DOHH2 (cell line): ENCODE data around the gene NCKAP5.

Experiments used
- EZH2phosphoT487 ChIP-seq: fragments of 200-600 bp; sonication (generic); IDR thresholded peaks from 2 replicates; pipeline ENCODE4 v1.6.1; 2017; ENCODE audit warnings: borderline replicate concordance, mild to moderate bottlenecking, antibody characterized with exemption, low read length, moderate library complexity, mixed read lengths
- TF ChIP-seq, protein P1 (sequence below): fragments of 200-600 bp; sonication (generic); IDR thresholded peaks from one replicate; pipeline ENCODE4 v1.5.1; 2014; ENCODE audit warnings: antibody characterized with exemption, mild to moderate bottlenecking, low read depth, low read length; ENCODE audit not compliant: poor library complexity, severe bottlenecking

DNA sequence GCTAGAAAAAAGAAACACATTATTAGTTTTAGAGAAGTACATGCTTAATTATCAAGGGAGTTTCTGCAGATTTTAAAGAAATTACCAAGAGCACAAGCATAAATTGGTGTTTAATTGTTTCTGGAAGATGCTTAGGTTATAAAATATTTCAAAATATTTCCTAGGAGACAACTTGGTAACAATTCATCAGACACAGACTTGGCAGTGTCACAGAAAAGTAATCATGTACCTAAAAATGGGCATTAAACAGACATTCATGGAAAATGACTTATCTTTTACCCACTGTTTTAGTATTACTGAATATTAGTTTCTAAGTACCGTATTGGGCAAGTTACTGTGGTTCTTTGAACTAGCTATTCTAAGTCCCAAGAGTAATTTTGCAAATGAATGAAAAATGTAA is 469.5 kb downstream of the NCKAP5 start:
- TF ChIP-seq, protein P1, sequence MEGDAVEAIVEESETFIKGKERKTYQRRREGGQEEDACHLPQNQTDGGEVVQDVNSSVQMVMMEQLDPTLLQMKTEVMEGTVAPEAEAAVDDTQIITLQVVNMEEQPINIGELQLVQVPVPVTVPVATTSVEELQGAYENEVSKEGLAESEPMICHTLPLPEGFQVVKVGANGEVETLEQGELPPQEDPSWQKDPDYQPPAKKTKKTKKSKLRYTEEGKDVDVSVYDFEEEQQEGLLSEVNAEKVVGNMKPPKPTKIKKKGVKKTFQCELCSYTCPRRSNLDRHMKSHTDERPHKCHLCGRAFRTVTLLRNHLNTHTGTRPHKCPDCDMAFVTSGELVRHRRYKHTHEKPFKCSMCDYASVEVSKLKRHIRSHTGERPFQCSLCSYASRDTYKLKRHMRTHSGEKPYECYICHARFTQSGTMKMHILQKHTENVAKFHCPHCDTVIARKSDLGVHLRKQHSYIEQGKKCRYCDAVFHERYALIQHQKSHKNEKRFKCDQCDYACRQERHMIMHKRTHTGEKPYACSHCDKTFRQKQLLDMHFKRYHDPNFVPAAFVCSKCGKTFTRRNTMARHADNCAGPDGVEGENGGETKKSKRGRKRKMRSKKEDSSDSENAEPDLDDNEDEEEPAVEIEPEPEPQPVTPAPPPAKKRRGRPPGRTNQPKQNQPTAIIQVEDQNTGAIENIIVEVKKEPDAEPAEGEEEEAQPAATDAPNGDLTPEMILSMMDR = no peak
- TF ChIP-seq EZH2phosphoT487 = no peak
